MM.1S (cell line): ENCODE measurements around the gene TRAM2.

Experiments
- DNase-seq: peaks from one replicate; pipeline ENCODE4 v3.0.0-alpha.2; 2015
- H2AFZ ChIP-seq: fragments of 300-600 bp; sonication (generic); 2 replicates; pipeline ENCODE4 v1.6.0; 2016; ENCODE audit warnings: antibody characterized with exemption, low read length
- H3F3A ChIP-seq: fragments of 300-600 bp; sonication (generic); 2 replicates; pipeline ENCODE4 v1.6.1; 2016; ENCODE audit warnings: mild to moderate bottlenecking, antibody characterized with exemption, low read length, moderate library complexity, mixed read lengths; ENCODE audit not compliant: insufficient read depth
- H3K27ac ChIP-seq: fragments of 300-600 bp; sonication (generic); 2 replicates; pipeline ENCODE4 v1.5.1; 2016; ENCODE audit warnings: mild to moderate bottlenecking, low read length
- H3K27me3 ChIP-seq: fragments of 300-600 bp; sonication (generic); replicated peaks from 2 replicates; pipeline ENCODE4 v1.6.0; 2016; ENCODE audit warnings: low read length; ENCODE audit not compliant: insufficient read depth
- H3K36me3 ChIP-seq: fragments of 300-600 bp; sonication (generic); replicated peaks from 2 replicates; pipeline ENCODE4 v1.6.1; 2016; ENCODE audit warnings: mild to moderate bottlenecking, low read length, mixed read lengths; ENCODE audit not compliant: insufficient read depth
- H3K4me1 ChIP-seq: fragments of 300-600 bp; sonication (generic); 2 replicates; pipeline ENCODE4 v1.6.1; 2016; ENCODE audit warnings: low read length, mixed read lengths
- H3K4me2 ChIP-seq: fragments of 300-600 bp; sonication (generic); 2 replicates; pipeline ENCODE4 v1.6.0; 2016; ENCODE audit warnings: low read depth, low read length
- H3K4me3 ChIP-seq: fragments of 300-600 bp; sonication (generic); 2 replicates; pipeline ENCODE4 v1.5.1; 2016; ENCODE audit warnings: low read length, mixed read lengths
- H3K79me2 ChIP-seq: fragments of 300-600 bp; sonication (generic); 2 replicates; pipeline ENCODE4 v1.6.1; 2016; ENCODE audit warnings: mixed run types, low read length, mixed read lengths
- H3K9ac ChIP-seq: fragments of 300-600 bp; sonication (generic); 2 replicates; pipeline ENCODE4 v1.6.1; 2016; ENCODE audit warnings: low read length, mixed read lengths
- H3K9me2 ChIP-seq: fragments of 300-600 bp; sonication (generic); replicated peaks from 2 replicates; pipeline ENCODE4 v1.6.1; 2016; ENCODE audit warnings: mild to moderate bottlenecking, low read length, mixed read lengths; ENCODE audit not compliant: insufficient read depth
- H3K9me3 ChIP-seq: fragments of 300-600 bp; sonication (generic); replicated peaks from 2 replicates; pipeline ENCODE4 v1.6.1; 2016; ENCODE audit warnings: mild to moderate bottlenecking, low read length, mixed read lengths; ENCODE audit not compliant: insufficient read depth
- H4K20me1 ChIP-seq: fragments of 300-600 bp; sonication (generic); 2 replicates; pipeline ENCODE4 v1.6.1; 2016; ENCODE audit warnings: mild to moderate bottlenecking, low read length, moderate library complexity, mixed read lengths; ENCODE audit not compliant: insufficient read depth
- EZH2 ChIP-seq: fragments of 300-600 bp; sonication (generic); optimal IDR thresholded peaks from 2 replicates; pipeline ENCODE3; 2017; ENCODE audit warnings: low read depth, mild to moderate bottlenecking, antibody characterized with exemption, low read length, mixed read lengths
- EZH2phosphoT487 ChIP-seq: fragments of 300-600 bp; sonication (generic); IDR thresholded peaks from 2 replicates; pipeline ENCODE4 v1.6.1; 2018; ENCODE audit warnings: antibody characterized with exemption, low read length
- TF ChIP-seq, protein P1 (sequence below): fragments of 300-600 bp; sonication (generic); IDR thresholded peaks from 2 replicates; pipeline ENCODE4 v1.5.1; 2016; ENCODE audit warnings: antibody characterized with exemption, low read length, mixed read lengths

TRAM2 gene

DNA sequence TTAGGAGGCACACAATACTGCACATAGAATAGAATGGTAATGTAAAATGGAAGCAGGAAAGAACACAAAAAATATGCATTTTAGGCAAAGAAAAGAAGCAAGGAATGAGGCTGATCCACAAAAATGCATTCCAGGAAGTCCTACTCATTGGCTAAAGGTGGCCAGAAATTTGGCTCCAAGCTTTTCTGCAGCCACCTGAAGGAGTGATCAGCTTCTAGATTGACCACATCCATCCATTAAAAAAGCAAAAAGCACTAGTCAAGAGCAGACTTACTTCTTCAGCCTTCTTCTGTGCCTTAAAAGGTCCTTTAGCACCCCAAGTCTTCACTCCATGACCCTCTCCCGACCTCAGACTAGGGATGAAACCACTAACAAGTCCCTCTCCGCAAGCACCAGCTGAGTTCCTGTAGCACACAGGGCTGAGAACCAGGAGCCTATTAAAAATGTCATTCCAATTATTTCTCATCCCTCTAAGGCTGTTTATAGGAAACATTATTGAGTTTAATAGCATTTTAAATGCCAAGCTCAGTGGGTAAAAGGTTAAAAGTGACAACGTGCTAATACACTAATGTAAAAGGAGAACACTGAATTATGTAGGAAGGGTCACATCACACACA, 36.5 kb downstream of the TRAM2 start:
- H3K36me3 ChIP-seq, result peaks cover 6% of the 10 kb centered on the region; the same call in 1 of the 2 replicates
- H3K79me2 ChIP-seq, result peaks cover 79% of the 10 kb centered on the region
- no peaks in the 10 kb centered on the region for H3K9me2 ChIP-seq
- peaks cover 76% of the 10 kb centered on the region for H3F3A ChIP-seq
- H3K9ac ChIP-seq, result no peak overlapping the region
- no peak overlapping the region for H2AFZ ChIP-seq
- DNase-seq, result no peak
- TF ChIP-seq EZH2phosphoT487 (no peak), EZH2 (no peak)
- TF ChIP-seq, protein P1, sequence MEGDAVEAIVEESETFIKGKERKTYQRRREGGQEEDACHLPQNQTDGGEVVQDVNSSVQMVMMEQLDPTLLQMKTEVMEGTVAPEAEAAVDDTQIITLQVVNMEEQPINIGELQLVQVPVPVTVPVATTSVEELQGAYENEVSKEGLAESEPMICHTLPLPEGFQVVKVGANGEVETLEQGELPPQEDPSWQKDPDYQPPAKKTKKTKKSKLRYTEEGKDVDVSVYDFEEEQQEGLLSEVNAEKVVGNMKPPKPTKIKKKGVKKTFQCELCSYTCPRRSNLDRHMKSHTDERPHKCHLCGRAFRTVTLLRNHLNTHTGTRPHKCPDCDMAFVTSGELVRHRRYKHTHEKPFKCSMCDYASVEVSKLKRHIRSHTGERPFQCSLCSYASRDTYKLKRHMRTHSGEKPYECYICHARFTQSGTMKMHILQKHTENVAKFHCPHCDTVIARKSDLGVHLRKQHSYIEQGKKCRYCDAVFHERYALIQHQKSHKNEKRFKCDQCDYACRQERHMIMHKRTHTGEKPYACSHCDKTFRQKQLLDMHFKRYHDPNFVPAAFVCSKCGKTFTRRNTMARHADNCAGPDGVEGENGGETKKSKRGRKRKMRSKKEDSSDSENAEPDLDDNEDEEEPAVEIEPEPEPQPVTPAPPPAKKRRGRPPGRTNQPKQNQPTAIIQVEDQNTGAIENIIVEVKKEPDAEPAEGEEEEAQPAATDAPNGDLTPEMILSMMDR, result no peak
- peak overlapping the region; percentile 91 for H3K4me2 ChIP-seq
- H4K20me1 ChIP-seq, result no peaks in the 10 kb centered on the region
- no peak overlapping the region for H3K4me3 ChIP-seq
- H3K9me3 ChIP-seq, result no peaks in the 10 kb centered on the region
- H3K4me1 ChIP-seq, result peaks cover 98% of the 10 kb centered on the region
- peak overlapping the region; percentile 99; the same call in 1 of the 2 replicates for H3K27ac ChIP-seq
- H3K27me3 ChIP-seq, result no peaks in the 10 kb centered on the region

DNA sequence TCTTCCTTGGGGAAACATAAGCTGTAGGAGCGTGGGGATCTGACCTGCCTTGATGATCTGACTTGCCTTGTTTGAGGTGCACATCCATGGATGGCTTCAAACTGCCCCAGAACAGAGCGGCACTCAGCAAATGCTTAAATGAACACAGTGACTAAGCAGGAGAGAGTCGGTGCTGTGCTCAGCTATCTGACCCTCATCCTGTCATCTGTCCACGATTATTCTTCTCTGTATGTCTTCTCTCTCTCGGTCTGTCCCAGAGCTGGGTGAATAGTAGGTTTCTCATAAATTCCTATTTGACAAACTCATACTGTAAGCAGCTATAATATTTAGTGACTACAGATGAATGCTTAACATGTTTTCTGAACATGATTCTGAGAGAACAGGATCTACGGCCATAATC, 37.3 kb downstream of the TRAM2 start:
- Histone ChIP-seq H3F3A (peaks cover 84% of the 10 kb centered on the region), H3K27me3 (no peaks in the 10 kb centered on the region), H3K27ac (peak overlapping the region; percentile 99; the same call in 1 of the 2 replicates), H4K20me1 (no peaks in the 10 kb centered on the region), H3K4me1 (peaks cover 98% of the 10 kb centered on the region), H2AFZ (no peak overlapping the region), H3K36me3 (peaks cover 8% of the 10 kb centered on the region; the same call in 1 of the 2 replicates), H3K4me3 (no peak overlapping the region), H3K79me2 (peaks cover 78% of the 10 kb centered on the region), H3K9me3 (no peaks in the 10 kb centered on the region), H3K9me2 (no peaks in the 10 kb centered on the region), H3K9ac (no peak overlapping the region), H3K4me2 (peak overlapping the region; percentile 91)
- no peak for DNase-seq
- TF ChIP-seq, protein P1, result no peak
- no peak for TF ChIP-seq EZH2
- TF ChIP-seq EZH2phosphoT487, result no peak

DNA sequence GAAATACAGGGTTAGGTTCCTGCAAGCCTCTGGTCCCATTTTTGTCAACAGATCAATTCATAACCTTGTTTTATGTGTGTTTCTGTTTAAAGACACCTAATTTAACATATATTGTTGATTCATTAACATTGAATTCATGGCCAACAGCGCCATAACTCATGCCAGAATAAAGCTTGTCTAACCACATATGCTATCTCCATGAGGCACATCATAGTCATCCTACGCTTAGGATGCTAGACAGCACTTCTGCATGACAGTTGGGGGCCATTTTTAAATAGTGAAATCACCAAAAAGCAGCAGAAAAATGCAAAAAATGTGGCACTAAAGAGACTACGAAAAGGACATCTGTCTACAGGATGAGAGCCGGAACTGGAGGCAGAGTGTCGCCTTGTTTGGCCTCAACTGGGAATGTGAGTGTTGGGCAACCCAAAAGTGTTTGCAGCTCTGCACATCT, 37.9 kb downstream of the TRAM2 start:
- Histone ChIP-seq H3K79me2 (peaks cover 78% of the 10 kb centered on the region), H3K9me3 (no peaks in the 10 kb centered on the region), H3K27me3 (no peaks in the 10 kb centered on the region), H4K20me1 (no peaks in the 10 kb centered on the region), H3K9me2 (no peaks in the 10 kb centered on the region), H3K4me2 (peak overlapping the region; percentile 91), H3F3A (peaks cover 86% of the 10 kb centered on the region), H3K9ac (peak overlapping the region; percentile 77; the same call in 1 of the 2 replicates), H3K27ac (peak overlapping the region; percentile 99), H3K4me1 (peaks cover 96% of the 10 kb centered on the region), H3K4me3 (no peak overlapping the region), H3K36me3 (peaks cover 10% of the 10 kb centered on the region; the same call in 1 of the 2 replicates), H2AFZ (no peak overlapping the region)
- TF ChIP-seq, protein P1, result no peak
- TF ChIP-seq EZH2, result no peak
- no peak for TF ChIP-seq EZH2phosphoT487
- DNase-seq, result no peak
